Gastroesophageal sphincter (tissue), 4 donors: ENCODE data around the gene POLD2. TPM values are rescaled to one million over a fixed set of nuclear protein-coding genes. Genes with fewer than 3 reads are reported as not detected.

Experiments
- ATAC-seq: fragments of 150-250 bp; one replicate; pipeline ENCODE4 v1.9.1; 2016; ENCODE audit warnings: mild to moderate bottlenecking, moderate library complexity
- H3K27ac ChIP-seq, 4 donors: fragments of 200-600 bp; sonication (generic) in 3 of 4; 1 replicate in 3 of 4; 2 replicates in 1 of 4; pipeline ENCODE4 v1.5.1; 2016 to 2019
- H3K27me3 ChIP-seq: fragments of 200-600 bp; sonication (generic); one replicate; pipeline ENCODE4 v1.5.1; 2019
- H3K36me3 ChIP-seq, 2 donors: fragments of 200-600 bp; sonication (generic); one replicate each; pipeline ENCODE4 v1.5.1; 2019; ENCODE audit warnings: control low read depth in 1 of 2
- H3K4me1 ChIP-seq, 3 donors: fragments of 200-600 bp; sonication (generic); 1 replicate in 2 of 3; 2 replicates in 1 of 3; pipeline ENCODE4 v1.5.1; 2016 to 2019; ENCODE audit warnings: control low read depth in 2 of 3
- H3K4me3 ChIP-seq, 2 donors: fragments of 200-600 bp; sonication (generic); one replicate each; pipeline ENCODE4 v1.5.1; 2019; ENCODE audit warnings: mild to moderate bottlenecking in 1 of 2, moderate library complexity in 1 of 2
- H3K9me3 ChIP-seq, 3 donors: fragments of 200-600 bp; sonication (generic); one replicate each; pipeline ENCODE4 v1.5.1; 2017 to 2019; ENCODE audit warnings: control low read depth in 2 of 3
- CTCF ChIP-seq, 4 experiments: fragments of 200-600 bp in 2 of 4; fragments of 450-650 bp in 2 of 4; sonication (generic) in 1 of 4; IDR thresholded peaks; one replicate each; pipeline ENCODE4 v1.5.1; 2017 to 2019; ENCODE audit warnings: antibody characterized with exemption in 4 of 4, mild to moderate bottlenecking in 2 of 4, moderate library complexity in 2 of 4
- EP300 ChIP-seq: sonication (generic); formaldehyde crosslinking; IDR thresholded peaks from one replicate; pipeline ENCODE4 v1.6.1; 2017; ENCODE audit warnings: antibody characterized with exemption, mild to moderate bottlenecking
- POLR2A ChIP-seq, 2 donors: fragments of 450-650 bp; IDR thresholded peaks; one replicate each; pipeline ENCODE4 v1.6.1; 2017; ENCODE audit warnings: antibody characterized with exemption in 2 of 2, mild to moderate bottlenecking in 2 of 2, moderate library complexity in 1 of 2
- POLR2AphosphoS5 ChIP-seq: sonication (generic); formaldehyde crosslinking; IDR thresholded peaks from one replicate; pipeline ENCODE4 v1.6.1; 2017; ENCODE audit warnings: antibody characterized with exemption
- WGBS, 2 donors: methylation state at CpG; one replicate each; pipeline ENCODE4 v1.1.5; 2018; ENCODE audit warnings: low coverage in 1 of 2; 5-methylcytosine and 5-hydroxymethylcytosine counted together
- total RNA-seq, 4 donors: library from RNA; depleted of rRNA; stranded (reverse); fragments of >200 nt; gene quantifications; one replicate each; pipeline ENCODE4 v1.1.0, GENCODE V29; 2016

Gene POLD2
- total RNA-seq, 4 donors from 2014 or later = 45.3 to 52.6 (median 50.8) TPM

- H3K9me3 ChIP-seq = no peaks in the 10 kb centered on the region
- H3K4me1 ChIP-seq = no peaks in the 10 kb centered on the region
- H3K4me3 ChIP-seq = no peak overlapping the region
- no peak for ATAC-seq
- H3K27me3 ChIP-seq = no peaks in the 10 kb centered on the region
- H3K36me3 ChIP-seq = no peaks in the 10 kb centered on the region
- 13% methylated on average over 1 of the region's 1 CpG; no CpG with 5 or more reads in 1 of the 2 donors for WGBS, 2 donors
- H3K27ac ChIP-seq = no peak overlapping the region
- no peak for TF ChIP-seq POLR2AphosphoS5
- no peak for TF ChIP-seq CTCF (IDR thresholded peaks at IDR 0.05)
- TF ChIP-seq POLR2A (IDR thresholded peaks at IDR 0.05) = no peak
- no peak for TF ChIP-seq EP300
Observed at GRCh38 chr7:44163591-44163990, 40.2 kb upstream of the POLD2 start.

GRCh38 chr7:44162785-44163395 lies 39.5 kb upstream of the POLD2 start:
- no peak overlapping the region for H3K4me3 ChIP-seq
- H3K4me1 ChIP-seq = no peaks in the 10 kb centered on the region
- H3K27ac ChIP-seq = no peak overlapping the region
- H3K27me3 ChIP-seq = no peaks in the 10 kb centered on the region
- TF ChIP-seq CTCF (IDR thresholded peaks at IDR 0.05) (no peak), POLR2AphosphoS5 (no peak), EP300 (no peak), POLR2A (IDR thresholded peaks at IDR 0.05) (no peak)
- no peaks in the 10 kb centered on the region for H3K9me3 ChIP-seq
- ATAC-seq = no peak
- no peaks in the 10 kb centered on the region for H3K36me3 ChIP-seq
- WGBS, 2 donors = no CpG with 5 or more reads among the region's 1 CpG

- Histone ChIP-seq H3K27me3 (no peaks in the 10 kb centered on the region), H3K4me1 (no peaks in the 10 kb centered on the region), H3K36me3 (no peaks in the 10 kb centered on the region), H3K9me3 (no peaks in the 10 kb centered on the region), H3K4me3 (no peak overlapping the region), H3K27ac (no peak overlapping the region)
- 60% methylated on average over 2 of the region's 4 CpGs; no CpG with 5 or more reads in 1 of the 2 donors for WGBS, 2 donors
- TF ChIP-seq POLR2AphosphoS5 (no peak), POLR2A (IDR thresholded peaks at IDR 0.05) (no peak), CTCF (IDR thresholded peaks at IDR 0.05) (no peak), EP300 (no peak)
- ATAC-seq = no peak
Observed at GRCh38 chr7:44162179-44162578, 38.8 kb upstream of the POLD2 start.

GRCh38 chr7:44161371-44161770 lies 38.0 kb upstream of the POLD2 start:
- WGBS, 2 donors = 80 to 100% methylated on average over 1 to 2 of the region's 2 CpGs
- no peak for ATAC-seq
- H3K27ac ChIP-seq = no peak overlapping the region
- no peaks in the 10 kb centered on the region for H3K9me3 ChIP-seq
- H3K27me3 ChIP-seq = no peaks in the 10 kb centered on the region
- H3K4me1 ChIP-seq = no peaks in the 10 kb centered on the region
- no peak overlapping the region for H3K4me3 ChIP-seq
- TF ChIP-seq POLR2AphosphoS5 (no peak), CTCF (IDR thresholded peaks at IDR 0.05) (no peak), POLR2A (IDR thresholded peaks at IDR 0.05) (no peak), EP300 (no peak)
- H3K36me3 ChIP-seq = no peaks in the 10 kb centered on the region
